NCI-H345 treated with DMSO at 0.1 percent for 48 hours (cell line): ENCODE results near the gene THAP7.
"Not testable (repeated sequence)": the region's sequence is repeated elsewhere in the genome, so short reads cannot be mapped to it uniquely, and the experiment has no call there.

Experiments
- DNase-seq: peaks from one replicate; lab custom pipeline; 2025; ENCODE audit not compliant: unreplicated experiment; lab: John Stamatoyannopoulos, UW

The THAP7 gene

DNA sequence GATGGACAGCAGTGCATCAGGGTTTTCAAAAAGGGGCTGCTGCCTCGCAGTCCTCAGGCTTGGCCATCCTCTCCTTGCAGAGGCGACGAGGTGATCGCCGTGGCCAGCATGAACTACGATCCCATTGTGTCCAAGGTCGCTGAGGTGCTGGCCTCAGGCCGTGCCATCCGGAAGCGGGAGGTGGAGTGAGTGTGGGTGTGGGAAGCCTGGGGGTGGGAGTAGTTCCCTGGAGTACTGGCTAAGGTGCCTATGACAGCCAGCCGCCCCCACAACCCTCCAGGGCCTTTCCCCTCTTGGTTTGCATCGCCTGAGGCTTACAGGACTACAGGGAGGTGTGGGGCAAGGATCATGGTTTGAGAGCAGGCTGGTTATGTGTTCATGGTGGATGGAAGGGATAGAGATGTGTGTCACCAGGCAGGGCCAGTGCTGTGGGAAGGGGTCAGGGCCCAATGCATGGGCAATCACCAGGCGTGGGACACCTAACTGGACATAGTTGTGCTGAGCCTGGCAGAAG, 21.9 kb downstream of the THAP7 start:
- no peak for DNase-seq

- no peak for DNase-seq
Observed at GRCh38 chr22:20979243-20979809, 22.6 kb downstream of the THAP7 start.

DNA sequence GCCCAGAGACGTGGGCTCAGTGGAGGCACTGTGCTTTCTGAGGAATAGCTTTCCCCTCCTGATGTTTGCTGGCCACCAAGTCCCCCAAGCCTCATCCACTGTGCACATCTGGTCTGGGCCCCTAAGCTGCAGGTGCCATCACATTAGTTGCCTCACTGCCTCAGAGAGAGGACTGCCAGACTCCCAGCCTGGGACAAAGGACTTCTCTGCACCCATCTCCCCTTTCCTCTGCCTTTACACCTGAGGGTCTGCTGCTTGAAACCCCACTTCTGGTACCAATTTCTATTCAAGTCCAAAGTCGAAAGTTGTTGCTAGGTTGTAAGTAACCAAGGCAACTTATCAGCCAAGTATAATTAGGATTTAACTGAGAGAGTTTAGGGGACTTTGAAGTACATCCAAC, 23.5 kb downstream of the THAP7 start:
- no peak for DNase-seq

DNA sequence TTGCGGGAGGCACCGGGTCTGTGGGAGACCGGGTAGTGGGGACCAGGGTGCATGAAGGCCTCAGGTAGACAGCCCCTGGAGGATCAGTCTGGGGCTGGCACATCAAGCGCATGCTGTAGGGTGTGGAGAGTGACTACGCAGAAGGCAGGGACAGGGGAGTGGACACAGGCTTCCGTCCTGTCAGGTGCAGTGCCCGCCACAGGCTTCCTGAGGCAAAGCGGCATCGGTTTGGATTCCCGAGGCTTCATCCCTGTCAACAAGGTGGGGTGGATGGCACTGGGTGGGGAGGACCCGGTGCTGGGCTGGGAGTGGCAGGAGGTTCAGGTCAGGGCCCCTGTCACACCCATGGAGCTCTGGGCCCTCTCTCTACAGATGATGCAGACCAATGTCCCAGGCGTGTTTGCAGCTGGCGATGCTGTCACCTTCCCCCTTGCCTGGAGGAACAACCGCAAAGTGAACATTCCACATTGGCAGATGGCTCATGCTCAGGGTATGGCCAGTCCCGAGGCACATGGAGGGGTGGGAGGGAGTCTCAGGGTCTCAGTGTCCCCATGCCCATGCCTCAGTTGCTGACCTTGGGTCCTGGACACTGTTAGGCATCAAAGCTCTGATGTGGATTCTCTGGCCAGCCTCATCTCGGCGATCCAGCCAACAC, 24.3 kb downstream of the THAP7 start:
- DNase-seq, result no peak

GRCh38 chr22:20977019-20977418, 24.9 kb downstream of the THAP7 start:
- no peak for DNase-seq

- no peak for DNase-seq
Observed at GRCh38 chr22:20976291-20976877, 25.5 kb downstream of the THAP7 start.

- DNase-seq, result no peak
Observed at GRCh38 chr22:20975541-20976290, 26.2 kb downstream of the THAP7 start.

DNA sequence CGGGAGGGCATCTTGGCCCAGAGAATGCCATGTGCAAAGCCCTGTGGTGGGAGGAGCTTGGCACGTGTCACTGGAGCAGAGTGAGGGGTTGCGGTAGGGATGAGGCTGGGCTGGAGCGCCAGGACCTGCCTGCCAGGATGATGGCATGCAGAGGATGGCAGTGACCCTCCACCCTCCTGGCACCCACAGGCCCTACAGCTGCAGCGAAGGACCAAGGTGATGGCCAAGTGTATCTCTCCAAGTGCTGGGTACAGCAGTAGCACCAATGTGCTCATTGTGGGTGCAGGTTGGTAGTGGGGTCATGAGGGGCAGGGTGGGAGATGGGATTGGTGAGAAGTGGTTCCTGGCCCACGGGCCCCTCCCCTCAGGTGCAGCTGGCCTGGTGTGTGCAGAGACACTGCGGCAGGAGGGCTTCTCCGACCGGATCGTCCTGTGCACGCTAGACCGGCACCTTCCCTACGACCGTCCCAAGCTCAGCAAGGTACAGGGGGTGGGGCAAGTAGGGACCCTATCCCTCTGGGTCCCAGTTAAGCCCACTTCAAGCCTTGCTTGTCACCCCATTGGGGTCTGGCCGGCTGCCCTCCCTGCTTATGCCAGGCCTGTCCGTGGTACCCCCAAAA, 27.5 kb downstream of the THAP7 start:
- DNase-seq, result no peak

GRCh38 chr22:20973634-20974286, 28.2 kb downstream of the THAP7 start:
- DNase-seq, result no peak

- no peak for DNase-seq
Observed at GRCh38 chr22:20972933-20973577, 28.9 kb downstream of the THAP7 start.

- DNase-seq, result not testable (repeated sequence)
Observed at GRCh38 chr22:20972014-20972694, 29.8 kb downstream of the THAP7 start.

- no peak for DNase-seq
Observed at GRCh38 chr22:20970939-20971657, 30.8 kb downstream of the THAP7 start.

DNA sequence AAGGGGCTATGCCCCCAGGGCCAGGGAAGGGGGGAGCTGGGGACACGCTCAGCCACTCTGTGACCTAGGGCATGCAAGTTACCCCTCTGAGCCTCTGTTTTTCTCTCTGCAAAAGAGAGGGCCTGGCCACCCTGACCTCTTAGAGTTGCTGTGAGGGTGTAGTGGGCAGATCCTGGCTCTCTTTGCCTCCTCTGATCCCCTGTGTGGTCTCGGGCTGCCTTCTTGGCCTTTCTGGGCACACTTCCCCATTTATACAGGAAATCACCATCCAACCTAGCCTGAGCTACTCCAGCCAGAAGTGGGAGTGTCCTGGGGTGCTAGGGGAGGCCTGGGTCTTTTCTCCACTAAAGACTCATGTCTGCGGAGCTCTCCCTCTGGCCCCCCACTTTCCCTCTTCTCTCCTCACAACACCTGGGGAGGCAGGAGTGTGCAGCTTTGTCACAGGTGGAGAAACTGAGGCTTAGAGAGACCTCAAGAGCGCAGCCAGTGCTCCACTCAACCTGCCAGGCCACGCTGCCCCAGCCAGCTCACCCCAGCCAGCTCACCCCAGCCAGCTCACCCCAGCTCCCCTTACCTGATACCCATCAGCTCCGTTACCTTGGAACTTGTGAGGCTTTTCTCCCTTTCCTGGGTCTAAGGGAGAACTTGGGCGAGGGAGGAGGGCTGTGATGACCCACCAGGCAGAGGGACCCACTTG, 33.5 kb downstream of the THAP7 start:
- no peak for DNase-seq

DNA sequence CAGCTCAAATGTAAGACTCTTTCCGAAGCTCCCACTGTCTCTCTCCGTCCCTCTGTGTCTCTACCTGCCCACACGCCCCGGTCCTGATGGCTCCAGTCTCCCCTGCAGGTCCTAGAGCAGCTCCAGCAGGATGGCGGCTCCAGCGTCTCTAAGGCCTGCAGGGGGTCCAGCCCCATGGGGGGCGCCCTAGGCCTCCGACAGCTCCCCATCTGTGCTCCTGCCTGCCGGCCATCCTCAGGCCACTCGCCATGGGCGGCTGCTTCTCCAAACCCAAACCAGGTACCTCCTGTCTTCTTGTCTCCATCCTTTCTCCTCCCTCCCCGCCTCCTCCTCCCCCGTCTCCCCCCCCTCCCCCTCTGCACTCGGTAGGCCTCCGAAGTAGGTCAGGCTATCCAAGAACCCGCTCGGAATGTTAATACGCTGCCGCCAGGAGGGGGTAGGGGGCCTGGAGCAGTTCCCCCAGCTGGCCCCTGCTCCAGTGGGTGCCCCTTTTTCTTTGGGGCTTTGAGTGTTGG, 34.2 kb downstream of the THAP7 start:
- DNase-seq, result no peak

- DNase-seq, result no peak
Observed at GRCh38 chr22:20966883-20967696, 34.8 kb downstream of the THAP7 start, which contains the start of gene AIFM3. TSS of gene AIFM3 (plus strand) at chr22:20967255. CDS start at chr22:20967945, 690 bp downstream.

DNA sequence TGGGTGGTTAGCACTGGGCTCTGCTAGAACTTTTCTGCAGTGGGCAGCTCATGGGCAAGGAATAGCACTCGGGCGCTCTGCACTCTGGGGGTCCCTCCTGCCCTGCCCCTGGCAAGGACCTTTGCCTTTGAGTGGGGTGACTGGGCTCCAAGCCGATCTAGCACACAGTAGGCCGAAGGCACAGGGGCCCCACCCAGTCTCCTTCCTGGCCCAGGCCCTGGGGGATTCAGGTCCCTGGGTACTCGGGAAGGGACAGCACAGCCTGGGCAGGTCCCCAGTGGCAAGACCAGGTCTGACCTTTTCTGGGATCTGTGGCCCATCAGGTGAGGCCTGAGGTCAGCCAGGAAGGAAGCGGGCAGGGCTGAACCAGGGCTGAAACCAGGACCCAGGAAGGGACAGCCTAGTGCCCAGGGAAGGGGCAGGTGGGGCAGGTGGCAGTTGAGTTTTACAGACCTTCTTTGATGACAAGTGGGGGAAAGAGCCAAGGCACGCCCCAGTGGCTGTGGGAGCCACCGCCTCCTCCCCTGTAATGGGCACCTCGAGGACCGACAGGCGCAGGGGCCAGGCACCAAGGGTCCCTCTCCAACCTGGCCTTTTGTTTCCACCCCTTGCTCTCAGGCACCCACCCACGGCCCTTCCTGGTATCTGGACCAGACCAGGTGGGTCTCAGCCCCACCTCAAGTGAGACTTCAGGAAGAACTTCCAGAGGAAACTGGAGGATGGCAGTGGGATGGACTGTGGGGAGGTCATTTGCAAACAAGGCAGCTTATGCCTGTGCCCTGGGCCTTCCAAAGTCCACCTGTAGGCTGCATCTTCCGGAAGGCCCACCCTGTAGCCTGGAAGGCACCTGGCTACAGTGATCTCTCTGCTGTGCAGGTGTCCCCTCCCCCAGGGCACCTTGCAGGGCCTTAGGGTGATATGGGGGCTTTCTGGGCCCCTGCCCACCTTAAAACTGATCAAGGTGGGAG, 35.7 kb downstream of the THAP7 start:
- no peak for DNase-seq
